DOHH2 (cell line): ENCODE data around the gene DEUP1.

ENCODE experiments used
- H3F3A ChIP-seq: fragments of 200-600 bp; sonication (generic), shearing (Covaris generic); 2 replicates; pipeline ENCODE4 v1.6.0; 2016; ENCODE audit warnings: antibody characterized with exemption, mild to moderate bottlenecking; ENCODE audit not compliant: control insufficient read depth, insufficient read depth
- H3K27ac ChIP-seq: fragments of 200-600 bp; sonication (generic); 2 replicates; pipeline ENCODE4 v1.5.1; 2014; ENCODE audit warnings: low read depth, mild to moderate bottlenecking, low read length, moderate library complexity
- H3K27me3 ChIP-seq: fragments of 200-600 bp; sonication (generic); 2 replicates; pipeline ENCODE4 v1.6.1; 2014; ENCODE audit warnings: mild to moderate bottlenecking, low read length, mixed read lengths; ENCODE audit not compliant: control insufficient read depth
- H3K36me3 ChIP-seq: fragments of 200-600 bp; sonication (generic); 2 replicates; pipeline ENCODE4 v1.6.1; 2014; ENCODE audit warnings: mild to moderate bottlenecking, low read length, moderate library complexity, mixed read lengths; ENCODE audit not compliant: control insufficient read depth
- H3K4me1 ChIP-seq: fragments of 200-600 bp; sonication (generic); 2 replicates; pipeline ENCODE4 v1.6.1; 2014; ENCODE audit warnings: mild to moderate bottlenecking, low read length, mixed read lengths; ENCODE audit not compliant: control insufficient read depth
- H3K4me2 ChIP-seq: fragments of 200-600 bp; sonication (generic); 2 replicates; pipeline ENCODE4 v1.6.0; 2014; ENCODE audit warnings: mild to moderate bottlenecking, low read length, moderate library complexity
- H3K4me3 ChIP-seq: fragments of 200-600 bp; sonication (generic); 2 replicates; pipeline ENCODE4 v1.5.1; 2014; ENCODE audit warnings: mild to moderate bottlenecking, low read length, mixed read lengths
- H3K79me2 ChIP-seq: fragments of 200-600 bp; sonication (generic); 2 replicates; pipeline ENCODE4 v1.6.1; 2014; ENCODE audit warnings: mild to moderate bottlenecking, low read length, mixed read lengths; ENCODE audit not compliant: control insufficient read depth
- H3K9me2 ChIP-seq: fragments of 200-600 bp; sonication (generic); replicated peaks from 2 replicates; pipeline ENCODE4 v1.6.1; 2014; ENCODE audit warnings: mild to moderate bottlenecking, low read length, mixed read lengths; ENCODE audit not compliant: control insufficient read depth
- H3K9me3 ChIP-seq: fragments of 200-600 bp; sonication (generic); 2 replicates; pipeline ENCODE4 v1.6.1; 2014; ENCODE audit warnings: antibody characterized with exemption, low read length, mixed read lengths; ENCODE audit not compliant: control insufficient read depth, insufficient read depth
- H4K20me1 ChIP-seq: fragments of 200-600 bp; sonication (generic); 2 replicates; pipeline ENCODE4 v1.6.0; 2014; ENCODE audit warnings: low read depth, mild to moderate bottlenecking, antibody characterized with exemption, low read length, moderate library complexity; ENCODE audit not compliant: control insufficient read depth, insufficient read depth
- CTCF ChIP-seq: fragments of 200-600 bp; sonication (generic); IDR thresholded peaks from one replicate; pipeline ENCODE4 v1.5.1; 2014; ENCODE audit warnings: antibody characterized with exemption, mild to moderate bottlenecking, low read depth, low read length; ENCODE audit not compliant: poor library complexity, severe bottlenecking
- EZH2phosphoT487 ChIP-seq: fragments of 200-600 bp; sonication (generic); IDR thresholded peaks from 2 replicates; pipeline ENCODE4 v1.6.1; 2017; ENCODE audit warnings: borderline replicate concordance, mild to moderate bottlenecking, antibody characterized with exemption, low read length, moderate library complexity, mixed read lengths

DEUP1 gene

GRCh38 chr11:93474123-93474522 is 143.6 kb downstream of the DEUP1 start:
- no peak for TF ChIP-seq CTCF
- TF ChIP-seq EZH2phosphoT487, result no peak
- H3K79me2 ChIP-seq, result no peaks in the 10 kb centered on the region
- H3K4me2 ChIP-seq, result no peak overlapping the region
- H3K4me3 ChIP-seq, result no peak overlapping the region
- no peaks in the 10 kb centered on the region; the same call in 1 of the 2 replicates for H3K9me2 ChIP-seq
- H3K36me3 ChIP-seq, result no peaks in the 10 kb centered on the region
- H4K20me1 ChIP-seq, result no peaks in the 10 kb centered on the region
- no peaks in the 10 kb centered on the region for H3F3A ChIP-seq
- no peaks in the 10 kb centered on the region; the same call in 1 of the 2 replicates for H3K9me3 ChIP-seq
- H3K27ac ChIP-seq, result no peak overlapping the region
- no peaks in the 10 kb centered on the region for H3K4me1 ChIP-seq
- no peaks in the 10 kb centered on the region for H3K27me3 ChIP-seq

- Histone ChIP-seq H3K4me2 (no peak overlapping the region), H3F3A (no peaks in the 10 kb centered on the region)
Observed at GRCh38 chr11:93476796-93477195, 146.3 kb downstream of the DEUP1 start.

GRCh38 chr11:93477684-93478234 is 147.2 kb downstream of the DEUP1 start:
- H3K9me3 ChIP-seq, result no peaks in the 10 kb centered on the region
- no peaks in the 10 kb centered on the region for H3K27me3 ChIP-seq
- no peak overlapping the region for H3K27ac ChIP-seq
- H3F3A ChIP-seq, result no peaks in the 10 kb centered on the region
- H3K36me3 ChIP-seq, result no peaks in the 10 kb centered on the region
- TF ChIP-seq CTCF, result no peak
- TF ChIP-seq EZH2phosphoT487, result no peak
- H3K79me2 ChIP-seq, result no peaks in the 10 kb centered on the region
- no peaks in the 10 kb centered on the region; the same call in 1 of the 2 replicates for H3K9me2 ChIP-seq
- no peaks in the 10 kb centered on the region for H4K20me1 ChIP-seq
- no peak overlapping the region for H3K4me2 ChIP-seq
- no peaks in the 10 kb centered on the region for H3K4me1 ChIP-seq
- H3K4me3 ChIP-seq, result no peak overlapping the region

More at GRCh38 chr11:93476796-93477195, 146.3 kb downstream of the DEUP1 start:
- TF ChIP-seq CTCF (no peak), EZH2phosphoT487 (no peak)
- no peaks in the 10 kb centered on the region for H3K4me1 ChIP-seq
- no peak overlapping the region for H3K27ac ChIP-seq
- H3K36me3 ChIP-seq, result no peaks in the 10 kb centered on the region
- no peaks in the 10 kb centered on the region; the same call in 1 of the 2 replicates for H3K9me2 ChIP-seq
- H3K4me3 ChIP-seq, result no peak overlapping the region
- no peaks in the 10 kb centered on the region for H3K9me3 ChIP-seq
- H4K20me1 ChIP-seq, result no peaks in the 10 kb centered on the region
- H3K27me3 ChIP-seq, result no peaks in the 10 kb centered on the region
- no peaks in the 10 kb centered on the region for H3K79me2 ChIP-seq
